AG10803 (cell line): ENCODE measurements around the gene VWA2.
A peak's percentile ranks its signal among the peaks of the same experiment; 100 is the strongest.

ENCODE experiments used
- DNase-seq: peaks from one replicate; pipeline ENCODE4 v3.0.0; 2010; ENCODE audit warnings: low read depth
- H3K4me3 ChIP-seq: 2 replicates; pipeline ENCODE4 v1.5.1; 2011; ENCODE audit warnings: mild to moderate bottlenecking, low read length, control low read depth
- TF ChIP-seq, protein P1 (sequence below): conservative IDR thresholded peaks from 2 replicates; pipeline ENCODE4 v1.5.1; 2011; ENCODE audit warnings: mild to moderate bottlenecking, low read length, control low read depth, inconsistent platforms

The VWA2 gene

DNA sequence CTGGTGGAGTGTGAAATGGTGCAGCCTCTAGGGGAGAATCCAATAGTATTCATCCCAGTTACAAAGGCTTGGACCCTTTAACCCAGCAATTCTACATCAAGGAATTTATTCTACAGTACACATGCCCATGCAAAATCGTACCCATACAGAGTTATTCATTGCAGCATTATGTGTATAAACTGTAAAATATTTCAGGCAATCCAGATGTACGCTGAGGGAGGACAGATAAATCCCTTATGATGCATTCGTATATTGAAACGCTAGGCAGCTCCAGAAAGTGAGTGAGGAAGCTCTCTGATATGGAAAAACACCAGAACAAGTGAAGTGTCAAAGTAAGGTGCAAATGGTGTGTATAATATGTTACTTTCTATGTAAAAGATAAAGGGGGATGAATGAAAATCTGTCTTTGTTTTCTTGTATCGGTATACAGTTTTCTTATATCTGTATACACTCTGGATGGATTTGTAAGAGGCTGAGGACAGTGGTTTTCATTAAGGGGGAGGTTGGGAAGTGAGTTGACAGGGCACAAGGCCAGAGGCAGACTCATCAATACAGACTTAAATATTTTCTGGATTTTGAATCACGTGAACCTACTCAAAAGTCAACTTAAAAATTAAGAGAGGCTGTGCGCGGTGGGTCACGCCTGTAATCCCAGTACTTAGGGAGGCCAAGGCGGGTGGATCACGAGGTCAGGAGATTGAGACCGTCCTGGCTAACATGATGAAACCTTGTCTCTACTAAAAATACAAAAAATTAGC, 17.1 kb downstream of the VWA2 start:
- TF ChIP-seq, protein P1, sequence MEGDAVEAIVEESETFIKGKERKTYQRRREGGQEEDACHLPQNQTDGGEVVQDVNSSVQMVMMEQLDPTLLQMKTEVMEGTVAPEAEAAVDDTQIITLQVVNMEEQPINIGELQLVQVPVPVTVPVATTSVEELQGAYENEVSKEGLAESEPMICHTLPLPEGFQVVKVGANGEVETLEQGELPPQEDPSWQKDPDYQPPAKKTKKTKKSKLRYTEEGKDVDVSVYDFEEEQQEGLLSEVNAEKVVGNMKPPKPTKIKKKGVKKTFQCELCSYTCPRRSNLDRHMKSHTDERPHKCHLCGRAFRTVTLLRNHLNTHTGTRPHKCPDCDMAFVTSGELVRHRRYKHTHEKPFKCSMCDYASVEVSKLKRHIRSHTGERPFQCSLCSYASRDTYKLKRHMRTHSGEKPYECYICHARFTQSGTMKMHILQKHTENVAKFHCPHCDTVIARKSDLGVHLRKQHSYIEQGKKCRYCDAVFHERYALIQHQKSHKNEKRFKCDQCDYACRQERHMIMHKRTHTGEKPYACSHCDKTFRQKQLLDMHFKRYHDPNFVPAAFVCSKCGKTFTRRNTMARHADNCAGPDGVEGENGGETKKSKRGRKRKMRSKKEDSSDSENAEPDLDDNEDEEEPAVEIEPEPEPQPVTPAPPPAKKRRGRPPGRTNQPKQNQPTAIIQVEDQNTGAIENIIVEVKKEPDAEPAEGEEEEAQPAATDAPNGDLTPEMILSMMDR = no peak
- no peak for DNase-seq
- H3K4me3 ChIP-seq = no peak overlapping the region

DNA sequence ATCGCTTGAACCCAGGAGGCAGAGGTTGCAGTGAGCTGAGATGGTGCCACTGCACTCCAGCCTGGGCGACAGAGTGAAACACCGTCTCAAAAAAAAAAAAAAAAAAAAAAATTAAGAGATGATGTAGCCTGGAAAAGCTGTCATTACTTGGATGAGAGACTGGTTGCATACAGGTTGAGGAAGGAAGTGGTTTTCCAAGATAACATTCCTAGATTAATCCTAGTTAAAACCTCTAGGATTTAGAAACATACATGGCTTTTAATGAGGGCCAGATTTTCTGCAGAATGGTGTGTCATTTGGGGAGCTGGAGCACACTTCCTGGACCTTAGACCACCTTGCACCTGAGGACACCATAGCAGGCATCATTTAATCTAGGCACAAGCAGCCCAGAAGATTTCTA, 17.8 kb downstream of the VWA2 start:
- peak; percentile 29 for DNase-seq
- no peak overlapping the region for H3K4me3 ChIP-seq
- TF ChIP-seq, protein P1 = no peak

DNA sequence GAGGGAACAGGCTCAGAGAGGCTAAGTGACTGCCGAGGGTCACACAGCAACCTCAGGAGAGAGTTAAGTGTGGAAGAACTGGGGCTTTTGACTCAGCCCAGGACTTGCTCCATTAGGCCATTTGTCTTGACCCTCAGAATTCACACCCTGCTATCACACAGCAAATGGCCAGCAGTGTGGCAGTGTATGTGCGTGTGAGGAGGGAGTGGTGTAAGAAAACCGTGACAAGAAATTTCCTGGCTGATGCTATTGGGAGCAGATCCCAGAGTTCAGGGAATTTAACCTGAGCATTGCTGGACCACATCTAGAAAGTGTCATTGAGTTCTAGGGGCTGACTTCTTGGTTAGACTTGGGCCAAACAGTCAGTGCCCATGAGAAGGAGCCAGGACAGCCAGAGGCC, 18.4 kb downstream of the VWA2 start:
- peak; percentile 27 for DNase-seq
- no peak overlapping the region for H3K4me3 ChIP-seq
- TF ChIP-seq, protein P1 = no peak

DNA sequence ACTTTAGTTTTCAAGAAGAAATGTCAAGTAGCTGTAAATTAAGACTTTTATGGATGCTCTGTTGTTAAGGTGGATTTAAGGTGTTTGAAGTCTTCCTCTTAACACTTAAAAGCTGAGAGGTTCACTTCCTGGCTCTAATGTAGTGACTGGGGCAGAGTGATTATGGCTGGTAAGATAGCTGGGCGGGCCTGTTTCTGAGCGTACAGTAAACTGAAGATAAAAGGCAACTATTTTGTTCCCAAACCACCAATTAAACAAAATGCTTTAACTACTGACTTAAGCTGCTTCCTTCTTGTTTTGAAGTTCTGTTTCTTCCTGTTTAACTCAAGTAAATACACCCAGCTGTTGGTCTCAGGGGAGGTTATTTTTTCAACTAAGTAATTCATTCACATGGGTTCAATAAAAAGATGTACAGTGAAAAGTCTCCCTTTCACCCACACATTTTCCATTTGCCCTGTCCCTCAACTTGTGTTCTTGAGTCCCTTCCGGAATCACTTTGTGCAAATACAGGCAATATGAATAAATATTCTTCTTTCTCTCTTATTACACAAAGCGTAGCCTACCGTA, 19.3 kb downstream of the VWA2 start:
- DNase-seq = no peak
- H3K4me3 ChIP-seq = no peak overlapping the region

DNA sequence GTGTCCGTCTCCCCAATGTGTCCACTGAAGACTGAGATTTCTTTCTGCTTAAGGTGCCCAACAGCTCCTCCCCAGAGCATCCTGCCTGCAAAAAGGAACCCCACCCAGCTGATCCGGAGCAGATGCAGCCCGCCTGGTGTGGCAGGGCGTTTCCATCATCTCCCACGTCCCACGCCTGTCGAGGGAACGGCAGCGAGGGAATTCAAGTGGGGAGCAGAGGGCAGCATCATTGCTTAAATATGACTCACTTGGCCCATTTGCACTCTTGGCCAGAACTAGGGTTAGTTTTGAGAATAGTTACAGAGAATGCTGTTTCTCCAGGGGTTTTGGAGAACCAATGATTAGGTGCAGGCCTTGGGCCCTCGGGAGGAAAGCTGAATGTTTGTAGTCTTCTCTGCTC, 20.8 kb downstream of the VWA2 start:
- TF ChIP-seq, protein P1 = no peak
- H3K4me3 ChIP-seq = no peak overlapping the region
- DNase-seq = peak; percentile 86

More for the DNA sequence above, 19.3 kb downstream of the VWA2 start:
- TF ChIP-seq, protein P1 = no peak

DNA sequence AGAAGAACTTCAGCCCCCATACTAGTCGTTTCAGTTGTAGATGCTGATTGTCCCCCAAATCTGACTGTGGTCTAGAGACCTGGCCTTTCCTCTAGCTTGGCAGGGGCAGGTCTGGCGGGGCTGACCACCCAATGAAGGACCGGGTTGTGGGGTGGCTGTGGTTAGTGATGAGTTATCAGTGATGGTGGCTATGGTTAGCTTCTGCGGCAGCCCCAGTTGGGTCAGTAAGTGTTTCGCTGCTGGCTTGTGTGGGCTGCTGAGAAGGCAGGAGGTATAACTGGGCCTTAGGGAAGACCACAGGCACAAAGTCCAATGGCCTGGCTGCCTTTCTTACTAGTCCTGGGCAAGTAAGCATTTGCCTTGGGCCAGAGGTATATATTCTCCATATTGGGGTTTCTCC, 21.3 kb downstream of the VWA2 start:
- no peak for DNase-seq
- TF ChIP-seq, protein P1 = no peak
- no peak overlapping the region for H3K4me3 ChIP-seq

DNA sequence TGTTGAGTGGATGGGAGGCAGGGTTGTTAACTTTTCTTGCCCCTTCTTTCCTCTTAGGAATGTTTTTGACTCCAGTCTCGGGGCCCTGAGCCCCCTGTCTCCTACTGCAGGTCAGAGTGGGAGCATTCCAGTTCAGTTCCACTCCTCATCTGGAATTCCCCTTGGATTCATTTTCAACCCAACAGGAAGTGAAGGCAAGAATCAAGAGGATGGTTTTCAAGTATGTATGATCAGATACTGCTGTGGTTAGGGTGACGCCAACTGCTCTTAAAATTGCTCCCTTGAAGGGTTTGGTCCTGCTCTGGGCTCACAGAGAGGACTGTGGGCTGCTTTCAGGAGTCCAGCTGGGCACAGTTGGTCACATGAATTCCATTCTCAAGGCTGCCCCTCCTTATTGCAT, 22.0 kb downstream of the VWA2 start:
- H3K4me3 ChIP-seq = no peak overlapping the region
- peak; percentile 82 for DNase-seq
- TF ChIP-seq, protein P1 = no peak
